PC-9 (cell line): ENCODE data around the gene HELT. TPM values are rescaled to one million over a fixed set of nuclear protein-coding genes. Genes with fewer than 3 reads are reported as not detected.
"Not testable (repeated sequence)": the region's sequence is repeated elsewhere in the genome, so short reads cannot be mapped to it uniquely, and the experiment has no call there.

Experiments used
- BruUV-seq: library from RNA; stranded (reverse); fragments of 400-500 nt; replicated peaks from 2 replicates; lab custom pipeline; 2021; lab: Mats Ljungman, UMichigan
- CTCF ChIA-PET: fragments of 300-600 bp; sonication (Branson Sonifier 250); formaldehyde crosslinking; loops from one replicate; lab custom pipeline; 2022; ENCODE audit warnings: antibody characterized with exemption; lab: Charles Lee
- POLR2A ChIA-PET: fragments of 300-600 bp; sonication (Branson Sonifier 250); formaldehyde crosslinking; loops from one replicate; lab custom pipeline; 2022; ENCODE audit warnings: antibody characterized with exemption; ENCODE audit not compliant: unreplicated experiment; lab: Charles Lee
- DNase-seq, 2 experiments: peaks; one replicate each; pipeline versions ENCODE4 v3.0.0 to v3.0.0-alpha.2; 2015 to 2022; ENCODE audit warnings: mixed read lengths in 1 of 2
- H2AFZ ChIP-seq: fragments of 200-600 bp; sonication (generic); 2 replicates; pipeline ENCODE4 v1.8.1; 2017; ENCODE audit warnings: antibody characterized with exemption
- H3F3A ChIP-seq: fragments of 200-600 bp; sonication (generic); 2 replicates; pipeline ENCODE4 v1.8.1; 2017; ENCODE audit warnings: antibody characterized with exemption, mild to moderate bottlenecking, low read depth; ENCODE audit not compliant: insufficient read depth
- H3K27ac ChIP-seq: fragments of 200-600 bp; sonication (generic); 2 replicates; pipeline ENCODE4 v1.6.1; 2016; ENCODE audit warnings: mixed run types
- H3K27me3 ChIP-seq: fragments of 200-600 bp; sonication (generic); 2 replicates; pipeline ENCODE4 v1.6.1; 2016; ENCODE audit warnings: low read depth, mixed run types; ENCODE audit not compliant: insufficient read depth
- H3K36me3 ChIP-seq: fragments of 200-600 bp; sonication (generic); 2 replicates; pipeline ENCODE4 v1.6.1; 2016; ENCODE audit warnings: low read depth, mixed run types
- H3K4me1 ChIP-seq: fragments of 200-600 bp; sonication (generic); replicated peaks from 2 replicates; pipeline ENCODE4 v1.6.1; 2016; ENCODE audit warnings: mixed run types; ENCODE audit not compliant: insufficient read depth
- H3K4me2 ChIP-seq: fragments of 200-600 bp; sonication (generic); 2 replicates; pipeline ENCODE4 v1.6.1; 2017; ENCODE audit warnings: mixed run types
- H3K4me3 ChIP-seq: fragments of 200-600 bp; sonication (generic); 2 replicates; pipeline ENCODE4 v1.6.1; 2016; ENCODE audit warnings: mixed run types
- H3K79me2 ChIP-seq: fragments of 200-600 bp; sonication (generic); 2 replicates; pipeline ENCODE4 v1.6.1; 2017; ENCODE audit warnings: low read depth, mixed run types
- H3K9me2 ChIP-seq: fragments of 200-600 bp; sonication (generic); 2 replicates; pipeline ENCODE4 v1.8.1; 2017; ENCODE audit warnings: mild to moderate bottlenecking; ENCODE audit not compliant: insufficient read depth
- H3K9me3 ChIP-seq: fragments of 200-600 bp; sonication (generic); 2 replicates; pipeline ENCODE4 v1.8.1; 2016; ENCODE audit warnings: low read depth; ENCODE audit not compliant: insufficient read depth
- H4K20me1 ChIP-seq: fragments of 200-600 bp; sonication (generic); 2 replicates; pipeline ENCODE4 v1.8.1; 2017; ENCODE audit not compliant: insufficient read depth
- EZH2 ChIP-seq: fragments of 200-600 bp; sonication (generic); IDR thresholded peaks from 2 replicates; pipeline ENCODE4 v1.8.0; 2017; ENCODE audit warnings: antibody characterized with exemption, low read depth
- intact Hi-C: fragments of 100-400 bp; cut with micrococcal nuclease; formaldehyde crosslinking; loops from one replicate; pipeline ENCODE4 v1.10.0; 2022; ENCODE audit not compliant: unreplicated experiment
- total RNA-seq: library from RNA; stranded (reverse); gene quantifications from 2 replicates; pipeline ENCODE4 v1.2.3, GENCODE V29; 2021
- TF ChIP-seq, protein P1 (sequence below): fragments of 200-600 bp; sonication (generic); conservative IDR thresholded peaks from 2 replicates; pipeline ENCODE4 v1.6.1; 2017; ENCODE audit warnings: mixed run types, antibody characterized with exemption, mild to moderate bottlenecking, moderate library complexity

Gene HELT
- total RNA-seq, 1 experiment from 2014 or later, result not detected

DNA sequence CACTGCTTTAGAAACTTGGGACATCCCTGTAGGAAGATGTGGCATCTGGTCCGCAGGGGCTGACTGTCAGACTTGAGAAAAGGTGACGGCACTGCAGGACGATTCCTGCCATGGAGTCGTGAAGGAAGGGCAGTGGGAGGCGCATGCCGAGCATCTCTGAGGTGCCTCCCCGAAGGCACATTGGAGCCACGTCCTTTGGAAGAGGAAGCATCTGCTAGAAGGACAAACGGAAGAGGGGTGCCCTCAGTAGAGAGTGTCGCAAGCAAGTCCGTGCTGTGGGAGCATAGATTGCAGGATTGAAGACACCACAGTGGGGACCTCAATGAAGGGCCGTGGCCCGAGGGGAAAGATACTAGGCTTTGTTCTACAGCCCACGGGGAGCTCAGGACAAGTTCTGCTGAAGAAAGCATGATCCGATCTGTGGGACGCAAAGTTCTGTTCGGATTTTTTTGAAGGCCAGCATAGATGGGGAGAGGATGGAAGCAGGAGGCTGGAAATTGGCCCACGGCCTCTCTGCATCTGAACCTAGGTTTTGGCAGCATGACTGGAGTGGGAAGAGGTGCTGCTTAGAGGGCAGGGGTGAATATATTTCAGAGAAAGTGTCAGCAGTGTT lies 24.2 kb upstream of the HELT start:
- Histone ChIP-seq H3K27ac (no peak overlapping the region), H3K79me2 (no peaks in the 10 kb centered on the region), H3F3A (no peaks in the 10 kb centered on the region), H4K20me1 (no peaks in the 10 kb centered on the region), H2AFZ (no peak overlapping the region), H3K4me1 (no peaks in the 10 kb centered on the region), H3K27me3 (no peaks in the 10 kb centered on the region), H3K36me3 (no peaks in the 10 kb centered on the region), H3K4me2 (no peak overlapping the region), H3K9me3 (no peaks in the 10 kb centered on the region), H3K4me3 (no peak overlapping the region), H3K9me2 (no peaks in the 10 kb centered on the region)
- CTCF ChIA-PET, result no interaction called here
- TF ChIP-seq, protein P1, sequence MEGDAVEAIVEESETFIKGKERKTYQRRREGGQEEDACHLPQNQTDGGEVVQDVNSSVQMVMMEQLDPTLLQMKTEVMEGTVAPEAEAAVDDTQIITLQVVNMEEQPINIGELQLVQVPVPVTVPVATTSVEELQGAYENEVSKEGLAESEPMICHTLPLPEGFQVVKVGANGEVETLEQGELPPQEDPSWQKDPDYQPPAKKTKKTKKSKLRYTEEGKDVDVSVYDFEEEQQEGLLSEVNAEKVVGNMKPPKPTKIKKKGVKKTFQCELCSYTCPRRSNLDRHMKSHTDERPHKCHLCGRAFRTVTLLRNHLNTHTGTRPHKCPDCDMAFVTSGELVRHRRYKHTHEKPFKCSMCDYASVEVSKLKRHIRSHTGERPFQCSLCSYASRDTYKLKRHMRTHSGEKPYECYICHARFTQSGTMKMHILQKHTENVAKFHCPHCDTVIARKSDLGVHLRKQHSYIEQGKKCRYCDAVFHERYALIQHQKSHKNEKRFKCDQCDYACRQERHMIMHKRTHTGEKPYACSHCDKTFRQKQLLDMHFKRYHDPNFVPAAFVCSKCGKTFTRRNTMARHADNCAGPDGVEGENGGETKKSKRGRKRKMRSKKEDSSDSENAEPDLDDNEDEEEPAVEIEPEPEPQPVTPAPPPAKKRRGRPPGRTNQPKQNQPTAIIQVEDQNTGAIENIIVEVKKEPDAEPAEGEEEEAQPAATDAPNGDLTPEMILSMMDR, result no peak
- no peak for TF ChIP-seq EZH2
- POLR2A ChIA-PET, result no interaction called here
- intact Hi-C loops, result no loop called here
- BruUV-seq, result no TSS peak
- no peak for DNase-seq

DNA sequence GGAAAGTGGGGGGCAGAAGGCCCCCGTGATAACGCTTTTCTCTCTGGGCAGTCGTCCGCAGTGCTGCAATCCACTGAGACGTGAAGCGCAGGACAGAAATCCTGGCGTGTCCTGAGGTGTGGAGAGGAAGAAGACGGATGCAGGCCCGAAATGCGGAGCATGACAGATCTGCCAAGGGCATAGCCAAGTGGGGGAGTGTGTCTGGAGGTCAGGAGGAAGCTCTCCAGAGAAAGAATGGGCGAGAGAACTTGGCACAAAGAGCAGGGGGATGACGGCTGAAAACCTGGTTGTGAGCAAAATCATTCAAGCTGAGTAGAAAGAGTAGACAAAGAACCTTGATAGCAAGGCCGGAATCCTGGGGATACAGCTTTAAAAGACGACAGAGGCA lies 23.7 kb upstream of the HELT start:
- Histone ChIP-seq H3K4me1 (no peaks in the 10 kb centered on the region), H3F3A (no peaks in the 10 kb centered on the region), H3K79me2 (no peaks in the 10 kb centered on the region), H2AFZ (no peak overlapping the region), H3K9me2 (no peaks in the 10 kb centered on the region), H3K9me3 (no peaks in the 10 kb centered on the region), H3K36me3 (no peaks in the 10 kb centered on the region), H3K4me2 (no peak overlapping the region), H3K27ac (no peak overlapping the region), H4K20me1 (no peaks in the 10 kb centered on the region), H3K27me3 (no peaks in the 10 kb centered on the region), H3K4me3 (no peak overlapping the region)
- TF ChIP-seq, protein P1, result no peak
- TF ChIP-seq EZH2, result no peak
- DNase-seq, result no peak
- intact Hi-C loops, result no loop called here
- CTCF ChIA-PET, result no interaction called here
- POLR2A ChIA-PET, result no interaction called here
- BruUV-seq, result no TSS peak

DNA sequence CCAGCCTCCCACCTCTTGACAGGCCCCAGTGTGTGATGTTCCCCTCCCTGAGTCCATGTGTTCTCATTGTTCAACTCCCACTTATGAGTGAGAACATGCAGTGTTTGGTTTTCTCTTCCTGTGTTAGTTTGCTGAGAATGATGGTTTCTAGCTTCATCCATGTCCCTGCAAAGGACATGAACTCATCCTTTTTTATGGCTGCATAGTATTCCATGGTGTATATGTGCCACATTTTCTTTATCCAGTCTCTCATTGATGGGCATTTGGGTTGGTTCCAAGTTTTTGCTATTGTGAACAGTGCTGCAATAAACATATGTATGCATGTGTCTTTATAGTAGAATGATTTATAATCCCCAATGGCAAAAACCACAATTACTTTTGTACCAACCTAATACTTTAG lies 20.6 kb upstream of the HELT start:
- DNase-seq, H3F3A ChIP-seq, POLR2A ChIA-PET: not testable (repeated sequence)

DNA sequence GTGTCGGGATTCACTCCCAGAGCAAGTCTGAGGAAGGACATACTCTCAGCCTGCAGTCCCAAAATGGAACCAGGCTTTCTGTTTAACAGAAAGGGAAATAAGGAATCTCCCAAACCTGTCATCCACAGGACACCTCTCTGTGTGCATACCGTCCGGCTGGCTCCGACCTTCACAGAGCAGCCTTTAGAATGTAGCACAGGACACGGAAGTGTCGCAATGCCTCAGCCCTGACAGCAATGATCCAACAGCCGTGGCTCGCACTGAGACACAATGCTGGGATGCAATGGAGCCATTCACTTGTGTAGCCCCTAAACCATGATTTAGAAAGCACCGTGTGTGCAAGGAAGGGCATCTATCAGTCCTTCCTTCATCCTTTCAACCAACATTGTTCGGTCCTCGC lies 15.5 kb upstream of the HELT start:
- BruUV-seq, result no TSS peak
- CTCF ChIA-PET, result no interaction called here

More for the DNA sequence above, 20.6 kb upstream of the HELT start:
- H3K4me1 ChIP-seq, H3K9me2 ChIP-seq, H3K79me2 ChIP-seq, intact Hi-C loops, BruUV-seq, H3K36me3 ChIP-seq, H2AFZ ChIP-seq, H4K20me1 ChIP-seq, H3K27me3 ChIP-seq, H3K9me3 ChIP-seq, H3K4me2 ChIP-seq, CTCF ChIA-PET, H3K4me3 ChIP-seq, H3K27ac ChIP-seq: not testable (repeated sequence)

More for the DNA sequence above, 15.5 kb upstream of the HELT start:
- no peaks in the 10 kb centered on the region for H3K36me3 ChIP-seq
- H3K9me3 ChIP-seq, result no peaks in the 10 kb centered on the region
- no peaks in the 10 kb centered on the region for H3K9me2 ChIP-seq
- no peak overlapping the region for H3K27ac ChIP-seq
- DNase-seq, result no peak
- no peaks in the 10 kb centered on the region for H3K4me1 ChIP-seq
- no peaks in the 10 kb centered on the region for H4K20me1 ChIP-seq
- intact Hi-C loops, result no loop called here
- no peaks in the 10 kb centered on the region for H3K79me2 ChIP-seq
- no peak overlapping the region for H3K4me3 ChIP-seq
- no peak overlapping the region for H2AFZ ChIP-seq
- TF ChIP-seq, protein P1, result no peak
- TF ChIP-seq EZH2, result no peak
- POLR2A ChIA-PET, result no interaction called here
- no peaks in the 10 kb centered on the region for H3F3A ChIP-seq
- no peak overlapping the region for H3K4me2 ChIP-seq
- no peaks in the 10 kb centered on the region for H3K27me3 ChIP-seq
